GM19025 (cell line): Measurements from ENCODE around the gene CEP20.

Experiments
- ATAC-seq: cut with Tn5 transposase; IDR thresholded peaks from one replicate; pipeline ENCODE4 v1.9.1; 2021; ENCODE audit warnings: mild to moderate bottlenecking, low read depth, moderate library complexity; ENCODE audit not compliant: unreplicated experiment

CEP20 gene

GRCh38 chr16:15899538-15900100 lies 11.2 kb upstream of the CEP20 start:
- ATAC-seq: no peak

GRCh38 chr16:15898654-15899053 lies 10.3 kb upstream of the CEP20 start:
- ATAC-seq: no peak

DNA sequence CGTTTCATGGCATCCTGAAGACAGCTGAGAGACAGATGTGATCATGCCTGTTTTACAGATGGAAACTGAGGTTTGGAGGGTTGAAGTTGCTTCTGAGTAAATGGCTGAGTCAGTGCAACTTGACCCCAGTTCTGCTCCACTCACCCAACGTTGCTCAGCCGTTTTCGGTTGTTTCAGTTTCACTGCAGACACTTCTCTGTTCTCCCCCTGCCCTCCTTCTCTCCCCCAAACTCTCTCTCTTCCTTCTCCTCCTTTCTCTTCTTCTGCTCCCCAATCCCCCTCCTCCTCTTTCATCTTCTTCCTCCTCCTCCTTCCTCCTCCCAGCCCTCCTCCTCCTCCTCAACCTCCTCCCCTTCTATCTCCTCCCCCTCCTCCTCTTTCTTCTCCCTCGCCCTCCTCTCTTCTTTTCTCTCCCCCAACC lies 9.4 kb upstream of the CEP20 start:
- peak; percentile 69 for ATAC-seq

GRCh38 chr16:15897121-15897780 lies 8.8 kb upstream of the CEP20 start:
- ATAC-seq: no peak

DNA sequence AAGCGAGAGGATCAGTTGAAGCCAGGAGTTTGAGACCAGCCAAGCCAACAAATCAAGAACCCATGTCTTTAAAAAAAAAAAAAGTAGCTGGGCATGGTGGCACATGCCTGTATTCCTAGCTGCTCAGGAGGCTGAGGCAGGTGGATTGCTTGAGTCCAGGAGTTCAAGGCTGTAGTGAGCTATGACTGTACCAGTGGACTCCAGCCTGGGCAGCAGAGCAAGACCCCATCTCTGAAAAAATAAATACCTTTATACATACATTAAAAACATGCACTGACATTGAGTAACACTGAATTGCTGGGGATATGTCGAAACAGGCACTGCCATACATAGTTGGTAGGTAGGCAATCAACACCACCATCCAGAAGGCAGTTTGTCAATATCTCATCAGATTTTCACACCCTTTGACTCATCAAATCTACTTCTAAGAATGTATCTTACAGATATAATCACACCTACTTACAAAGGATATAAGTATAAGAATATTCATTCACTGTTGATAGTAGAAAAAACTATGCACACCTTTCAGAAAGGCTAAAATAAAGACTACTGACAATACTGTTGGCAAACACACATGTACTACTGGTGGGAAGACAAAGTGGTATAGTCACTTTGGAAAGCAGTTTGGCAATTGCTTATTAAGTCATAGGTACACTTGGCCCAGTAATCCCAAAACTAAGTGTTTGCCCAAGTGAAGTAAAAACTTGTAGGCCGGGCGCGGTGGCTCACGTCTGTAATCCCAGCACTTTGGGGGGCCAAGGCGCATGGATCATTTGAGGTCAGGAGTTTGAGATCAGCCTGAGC lies 6.4 kb upstream of the CEP20 start:
- ATAC-seq: no peak

GRCh38 chr16:15891508-15891907 lies 3.1 kb upstream of the CEP20 start:
- no peak for ATAC-seq

DNA sequence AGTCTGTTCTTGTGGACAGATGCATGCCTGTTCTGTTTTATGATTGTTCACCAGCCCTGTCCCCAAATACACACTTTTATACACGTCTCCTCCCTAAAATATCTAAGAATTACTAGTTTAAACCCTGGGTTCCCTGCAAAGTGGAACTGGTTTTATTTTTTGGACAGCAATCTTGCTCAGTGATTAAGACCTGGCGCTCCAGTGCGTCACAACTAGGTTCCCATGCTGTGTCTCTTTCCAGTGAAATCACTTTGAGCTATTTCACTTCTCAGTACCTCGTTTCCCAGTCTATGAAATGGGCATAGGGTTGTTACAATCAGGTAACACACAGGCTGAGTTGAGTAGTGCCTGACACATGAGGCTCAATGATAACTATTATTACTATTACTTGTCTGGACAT lies 1.1 kb downstream of the CEP20 start:
- ATAC-seq: no peak

DNA sequence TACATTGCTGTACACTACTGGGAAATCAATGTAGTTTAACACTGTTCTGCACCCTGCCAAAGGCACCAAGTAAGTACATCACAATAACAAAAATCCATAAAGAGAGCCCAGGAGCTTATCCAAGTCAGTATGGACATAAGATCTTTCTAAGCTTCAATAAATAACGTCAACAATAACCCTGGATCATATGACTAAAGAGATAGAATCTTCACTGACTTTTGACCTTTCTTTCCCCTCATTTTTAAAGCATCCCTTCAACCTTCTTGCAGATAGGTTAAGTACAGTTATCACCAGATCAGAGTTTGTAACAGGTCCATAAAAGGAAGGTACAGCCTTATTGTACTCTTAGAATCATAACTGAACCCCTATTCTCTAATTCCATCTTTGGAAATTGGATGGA lies 2.3 kb downstream of the CEP20 start:
- no peak for ATAC-seq

DNA sequence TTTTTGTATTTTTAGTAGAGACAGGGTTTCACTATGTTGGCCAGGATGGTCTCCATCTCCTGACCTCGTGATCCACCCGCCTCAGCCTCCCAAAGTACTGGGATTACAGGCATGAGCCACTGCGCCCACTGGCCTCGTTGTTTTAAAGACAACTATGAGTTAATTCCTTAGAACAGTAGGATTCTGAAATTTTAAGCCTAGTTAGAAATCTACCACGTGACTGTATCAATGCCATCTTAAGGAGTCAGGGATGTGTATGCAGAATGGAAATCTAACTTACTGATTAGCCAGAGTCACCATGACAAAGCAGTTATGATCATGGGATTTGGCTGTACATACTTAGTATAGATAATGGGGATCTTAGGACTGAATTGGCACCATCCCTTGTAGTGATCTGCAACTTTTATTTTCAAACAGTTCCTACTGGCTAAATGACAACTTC lies 2.8 kb downstream of the CEP20 start:
- no peak for ATAC-seq

- no peak for ATAC-seq
Measured at GRCh38 chr16:15882563-15882962, 5.8 kb downstream of the CEP20 start.

DNA sequence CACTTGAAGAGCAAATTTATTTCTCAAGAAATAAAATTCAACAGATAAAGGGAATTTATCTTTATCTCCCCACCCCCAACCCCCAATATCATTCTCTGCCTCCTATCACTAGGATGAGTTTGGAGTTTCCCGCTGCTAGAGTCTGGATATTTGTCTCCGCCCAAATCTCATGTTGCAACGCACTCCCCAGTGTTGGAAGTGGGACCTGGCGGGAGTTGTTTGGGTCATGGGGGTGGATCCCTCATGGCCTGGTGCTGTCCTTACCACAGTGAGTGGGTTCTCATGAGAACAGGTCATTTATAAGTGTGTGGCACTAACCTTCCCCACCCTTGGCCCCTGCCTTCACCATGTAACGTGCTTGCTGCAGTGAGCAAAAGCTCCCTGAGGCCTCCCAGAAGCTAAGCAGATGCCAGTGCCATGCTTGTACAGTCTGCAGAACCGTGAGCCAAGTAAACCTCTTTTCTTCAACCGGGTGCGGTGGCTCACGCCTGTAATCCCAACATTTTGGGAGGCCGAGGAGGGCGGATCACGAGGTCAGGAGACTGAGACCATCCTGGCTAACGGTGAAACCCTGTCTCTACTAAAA lies 6.5 kb downstream of the CEP20 start:
- ATAC-seq: no peak

- ATAC-seq: no peak
Measured at GRCh38 chr16:15880434-15881308, 7.7 kb downstream of the CEP20 start.

DNA sequence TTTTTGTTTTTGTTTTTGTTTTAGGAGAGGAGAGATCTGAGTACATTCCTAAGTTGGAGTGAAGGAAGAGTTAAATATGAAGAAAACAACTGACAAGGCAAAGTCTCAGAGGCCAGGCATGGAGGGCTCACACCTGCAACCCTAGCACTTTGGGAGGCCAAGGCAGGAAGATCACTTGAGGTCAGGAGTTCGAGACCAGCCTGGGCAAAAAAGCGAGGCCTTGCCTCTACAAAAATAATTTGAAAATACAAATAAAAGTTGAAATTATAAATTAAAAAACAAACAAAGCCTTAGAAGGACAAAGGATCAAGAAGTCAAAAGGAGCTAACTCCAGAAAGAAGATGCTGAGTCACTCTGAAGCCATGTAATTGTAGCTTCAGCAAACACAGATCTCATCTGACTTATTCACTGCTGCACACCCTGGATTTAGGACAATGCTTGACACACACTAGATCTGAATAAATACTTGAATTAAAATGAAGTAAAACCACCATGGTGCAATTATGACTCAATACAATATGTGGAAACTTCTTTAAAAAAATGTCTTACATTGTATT lies 9.1 kb downstream of the CEP20 start:
- ATAC-seq: no peak

DNA sequence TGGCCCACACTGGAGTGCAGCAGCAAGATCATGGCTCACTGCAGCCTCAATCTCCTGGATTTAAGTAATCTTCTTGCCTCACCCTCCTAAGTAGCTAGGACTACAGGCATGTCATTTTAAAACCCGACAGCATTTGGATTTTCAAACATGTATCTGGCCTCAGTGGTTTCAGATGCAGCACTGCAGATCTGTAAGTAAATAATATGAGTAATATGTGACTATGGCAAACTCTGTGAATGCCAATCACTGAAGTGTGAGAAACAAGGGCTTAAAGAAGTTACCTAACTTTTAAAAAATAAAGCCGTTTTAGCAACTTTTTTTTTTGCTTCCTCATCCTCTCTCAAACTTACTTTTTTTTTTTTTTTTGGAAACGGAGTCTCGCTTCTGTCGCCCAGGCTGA lies 11.9 kb downstream of the CEP20 start:
- ATAC-seq: no peak

DNA sequence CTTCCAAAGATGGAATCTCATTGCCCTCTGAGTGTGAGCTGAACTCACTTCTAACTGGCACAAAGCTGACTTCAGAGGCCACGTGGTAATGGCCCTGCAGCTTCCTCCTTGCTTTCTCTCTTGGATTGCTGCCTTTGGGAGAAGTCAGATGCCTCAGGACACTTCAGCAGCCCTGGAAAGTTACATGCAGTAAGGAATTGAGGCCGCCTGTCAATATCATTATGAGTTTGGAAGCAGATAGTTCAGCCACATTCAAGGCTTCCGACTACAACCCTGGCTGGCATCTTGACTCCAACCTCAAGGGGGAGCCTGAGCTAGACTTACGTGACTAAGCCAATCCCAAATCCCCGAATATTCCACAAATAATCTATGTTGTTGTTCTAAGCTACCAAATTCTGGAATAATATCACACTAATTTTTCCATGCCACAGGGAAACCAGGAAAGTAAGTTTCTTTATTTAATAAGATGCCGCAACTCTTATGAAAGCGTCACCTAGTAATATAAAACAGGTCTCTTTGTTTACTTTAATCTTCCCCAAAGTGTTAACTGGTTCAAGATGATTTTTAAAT lies 13.6 kb downstream of the CEP20 start:
- no peak for ATAC-seq

DNA sequence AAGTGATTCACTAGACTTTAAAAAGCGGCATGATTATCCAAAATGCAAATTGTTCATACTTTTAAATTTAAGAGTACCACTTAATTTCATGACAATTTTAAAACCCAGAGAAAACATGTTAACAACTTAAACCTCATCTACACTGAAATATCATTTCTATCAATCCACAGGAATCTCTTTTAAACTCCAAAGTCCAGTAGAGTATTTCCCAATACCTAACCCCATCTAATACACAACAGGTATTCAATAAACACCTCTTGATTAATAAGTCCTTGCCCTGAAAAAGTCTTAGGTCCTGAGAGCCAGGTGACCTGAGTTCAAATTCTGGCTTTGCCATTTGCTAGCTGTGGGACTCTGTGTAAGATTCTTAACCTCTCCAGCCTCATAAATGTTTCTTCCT lies 14.7 kb downstream of the CEP20 start:
- ATAC-seq: no peak

GRCh38 chr16:15873301-15873700 lies 15.1 kb downstream of the CEP20 start:
- no peak for ATAC-seq

GRCh38 chr16:15870011-15870410 lies 18.4 kb downstream of the CEP20 start:
- no peak for ATAC-seq

GRCh38 chr16:15866451-15866850 lies 22.0 kb downstream of the CEP20 start:
- ATAC-seq: no peak

DNA sequence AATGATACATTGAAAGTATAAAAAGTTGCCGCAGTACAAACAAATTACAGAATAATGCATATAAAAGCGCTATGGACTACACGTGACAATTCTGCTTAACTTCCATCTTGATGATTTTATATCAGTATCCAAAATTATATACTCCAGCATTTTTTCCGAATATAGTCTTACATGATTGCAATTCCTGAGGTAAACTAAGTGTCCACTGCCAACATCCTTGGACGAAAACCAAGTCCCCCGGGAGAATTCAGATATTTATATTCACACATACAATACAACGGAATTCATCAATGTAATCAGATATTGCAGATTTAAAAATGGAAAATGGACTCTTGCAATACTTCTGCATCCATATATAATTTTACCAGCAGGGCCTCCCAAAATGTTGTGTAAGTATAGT lies 22.7 kb downstream of the CEP20 start:
- ATAC-seq: no peak
